Measurements from ENCODE around the gene SLC24A3.

The SLC24A3 gene

DNA sequence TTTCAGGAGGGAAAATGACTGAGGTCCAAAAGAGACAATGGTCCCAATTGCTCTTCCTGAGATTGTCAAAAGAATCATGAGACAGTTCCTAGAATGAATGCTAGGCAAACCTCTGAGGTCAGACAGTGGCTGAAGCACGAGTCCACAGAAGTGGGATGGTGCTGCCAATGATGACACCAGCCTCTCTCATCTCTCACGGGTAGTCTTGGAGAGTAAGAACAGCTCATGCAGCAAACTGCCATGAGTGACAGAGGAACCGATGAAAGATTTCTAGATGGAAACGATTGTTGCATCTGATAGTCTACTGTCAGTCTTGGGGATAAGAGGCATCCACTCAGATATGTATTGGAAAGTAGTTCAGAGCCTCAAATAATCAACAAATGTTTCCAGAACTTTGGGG is 188.7 kb downstream of the SLC24A3 start:
- no peak for DNase-seq

DNA sequence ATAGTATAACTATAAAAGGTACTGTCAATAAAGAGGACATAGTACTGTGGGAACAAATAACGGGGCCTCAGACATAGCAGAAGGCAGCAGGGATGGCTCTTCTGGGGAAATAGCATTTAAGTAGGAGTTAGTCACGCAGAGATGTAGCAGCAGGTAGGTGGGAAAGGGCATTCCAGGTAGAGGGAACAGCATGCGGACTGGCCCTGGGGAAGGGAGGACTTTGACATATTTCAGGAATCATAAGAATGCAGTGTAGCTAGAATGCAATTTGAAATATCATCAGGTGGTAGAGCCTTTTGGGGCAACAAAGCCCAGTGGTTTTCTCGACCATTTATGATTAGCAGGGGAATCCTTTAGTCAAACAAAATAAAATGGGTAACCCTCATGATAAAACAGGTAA is 191.1 kb downstream of the SLC24A3 start:
- DNase-seq, result no peak

DNA sequence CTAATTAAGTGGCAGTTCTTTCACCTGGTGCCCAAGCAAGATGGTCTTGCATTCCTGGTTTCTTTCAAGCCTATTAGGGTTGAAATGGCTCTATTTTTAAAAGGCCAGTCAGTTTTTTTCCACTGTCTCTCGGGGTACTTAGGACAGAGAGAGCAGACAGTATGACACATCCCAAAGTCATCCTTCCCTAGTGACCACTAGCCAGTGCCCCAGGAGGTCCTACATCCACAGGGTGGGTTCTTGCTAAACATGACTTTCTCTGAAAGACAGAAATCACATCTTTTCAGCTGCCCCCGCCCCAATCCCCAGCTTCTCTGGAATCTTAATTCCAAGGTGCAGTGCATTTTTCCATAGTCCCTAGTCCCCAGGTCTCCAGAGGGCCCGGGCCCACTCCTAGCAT is 192.4 kb downstream of the SLC24A3 start:
- DNase-seq, result no peak

DNA sequence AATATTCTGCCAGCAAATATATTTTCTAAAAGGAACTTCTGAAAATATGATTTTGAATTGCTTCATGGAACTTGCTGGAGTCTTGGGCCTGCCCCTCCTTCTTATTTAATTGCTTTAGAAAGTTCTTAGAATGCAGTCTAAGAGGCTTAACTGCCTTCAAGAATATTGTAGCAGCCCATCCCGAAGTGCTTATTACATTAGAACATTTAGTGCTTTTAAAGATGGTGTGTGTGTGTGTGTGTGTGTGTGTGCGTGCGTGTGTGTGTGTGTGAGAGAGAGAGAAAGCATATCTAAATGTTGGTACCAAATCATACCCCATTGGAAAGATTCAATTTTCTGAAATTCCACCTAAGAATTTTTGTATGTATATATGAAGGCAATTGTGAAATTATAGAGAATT is 193.5 kb downstream of the SLC24A3 start:
- no peak for DNase-seq

DNA sequence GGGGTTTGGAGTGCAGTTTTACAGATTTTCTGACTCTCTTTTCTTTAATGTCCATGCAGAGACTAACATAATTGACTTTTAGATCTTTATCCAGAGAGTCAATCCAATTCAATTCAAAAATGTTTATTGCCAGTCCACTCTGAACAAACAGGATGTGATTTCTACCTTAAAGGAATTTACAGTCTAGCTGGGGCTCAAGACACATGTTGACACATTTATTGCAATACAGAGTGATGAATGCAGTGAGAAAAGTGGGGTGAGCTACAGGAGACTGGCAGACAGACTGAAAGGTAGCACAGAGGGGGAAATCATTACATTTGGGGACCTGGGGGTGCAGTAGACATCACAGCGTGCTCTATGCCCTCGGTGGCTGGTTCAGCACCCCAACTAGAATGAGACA is 193.9 kb downstream of the SLC24A3 start:
- DNase-seq, result no peak

DNA sequence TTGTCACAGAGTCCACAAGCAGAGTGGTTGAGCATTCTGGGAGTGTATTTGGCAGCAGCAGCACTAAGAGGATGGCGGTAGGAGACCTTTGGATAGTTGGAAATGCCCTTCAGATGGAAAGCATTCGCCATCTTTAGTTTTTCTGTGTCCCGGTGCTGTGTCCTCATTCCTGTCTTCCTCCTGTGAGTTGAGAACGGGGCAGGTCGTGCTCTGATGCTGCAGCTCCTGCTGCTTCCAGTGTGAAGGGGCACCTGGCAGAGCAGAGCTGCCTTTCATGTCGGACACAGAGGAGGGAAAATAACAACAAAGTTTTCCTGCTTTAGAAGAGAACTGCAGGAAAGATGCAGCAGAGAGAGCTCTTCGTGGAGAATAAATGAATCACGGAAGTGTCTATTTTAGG is 194.8 kb downstream of the SLC24A3 start:
- DNase-seq, result no peak

DNA sequence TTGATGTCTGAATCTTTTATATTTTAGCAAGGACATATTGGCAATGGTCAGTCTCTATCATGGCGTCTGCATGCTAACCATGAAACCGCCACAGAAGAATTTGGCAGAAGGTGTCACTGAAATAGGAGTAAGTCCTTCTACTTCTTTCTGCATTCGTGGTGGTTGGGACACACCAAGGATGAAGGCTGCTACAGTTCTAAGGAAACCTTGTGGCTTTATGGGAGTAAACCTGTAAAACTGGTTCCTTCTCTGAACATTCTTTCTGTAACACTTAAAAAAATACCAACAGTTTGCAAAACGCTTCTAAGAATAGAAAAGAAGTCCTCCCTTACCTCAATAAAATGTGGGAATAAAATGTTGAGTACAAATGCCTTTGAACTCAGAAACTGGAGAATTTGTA is 195.3 kb downstream of the SLC24A3 start:
- no peak for DNase-seq

DNA sequence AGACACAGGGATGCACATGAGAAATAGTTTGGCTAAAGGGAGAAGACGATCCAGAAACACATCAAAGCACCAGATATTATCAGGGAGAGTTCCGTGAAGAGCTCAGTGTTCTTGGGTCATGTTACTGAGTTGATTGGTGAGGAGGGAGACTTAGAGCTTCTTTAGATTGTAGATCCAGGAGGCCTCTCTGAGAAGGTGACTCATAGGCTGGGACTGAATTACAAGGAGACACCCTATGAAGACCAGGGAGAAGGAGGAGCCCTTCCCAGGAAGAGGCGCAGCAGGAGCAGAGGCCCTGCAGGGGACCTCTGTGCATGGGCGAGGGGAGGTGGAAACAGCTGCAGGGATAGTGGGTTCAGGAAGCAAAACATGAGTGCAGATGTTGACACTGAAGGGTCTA is 196.5 kb downstream of the SLC24A3 start:
- no peak for DNase-seq

DNA sequence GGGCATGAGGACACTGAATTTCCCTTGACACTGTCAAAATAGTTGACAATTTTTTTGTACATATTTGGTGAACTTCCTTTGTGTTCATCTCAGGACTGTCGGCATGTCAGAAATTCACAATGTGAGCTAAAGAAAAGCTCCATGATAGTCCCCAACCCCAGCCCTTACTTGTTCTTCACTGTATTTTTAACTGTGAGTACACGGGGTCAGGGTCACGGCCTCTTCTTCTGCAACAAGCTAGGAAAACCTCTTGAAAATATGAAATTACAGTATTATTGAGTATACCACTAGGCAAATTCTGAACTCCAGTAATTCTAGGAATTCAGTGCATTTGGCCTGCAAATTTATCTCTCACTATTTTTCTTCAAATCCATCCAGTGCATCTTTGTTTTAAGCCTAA is 199.4 kb downstream of the SLC24A3 start:
- no peak for DNase-seq

DNA sequence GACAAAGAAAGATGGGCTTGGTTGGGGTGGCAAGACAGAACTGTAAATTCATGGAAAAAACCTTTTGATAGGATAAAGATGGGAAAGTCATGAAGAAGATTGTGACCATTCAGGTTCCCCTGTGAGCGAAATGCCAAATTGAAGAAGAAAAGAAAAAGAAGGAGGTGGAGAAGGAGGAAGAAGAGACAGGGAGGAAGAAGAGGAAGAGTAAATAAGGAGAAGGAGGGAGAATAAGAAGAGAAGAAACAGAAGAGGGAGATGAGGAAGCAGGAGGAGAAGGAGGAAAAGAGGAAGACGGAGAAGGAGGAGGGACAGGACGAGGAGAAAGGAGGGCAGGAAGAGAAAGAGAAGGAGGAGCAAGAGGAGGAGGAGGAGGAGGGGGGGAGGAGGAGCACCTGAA is 199.8 kb downstream of the SLC24A3 start:
- DNase-seq, result no peak

DNA sequence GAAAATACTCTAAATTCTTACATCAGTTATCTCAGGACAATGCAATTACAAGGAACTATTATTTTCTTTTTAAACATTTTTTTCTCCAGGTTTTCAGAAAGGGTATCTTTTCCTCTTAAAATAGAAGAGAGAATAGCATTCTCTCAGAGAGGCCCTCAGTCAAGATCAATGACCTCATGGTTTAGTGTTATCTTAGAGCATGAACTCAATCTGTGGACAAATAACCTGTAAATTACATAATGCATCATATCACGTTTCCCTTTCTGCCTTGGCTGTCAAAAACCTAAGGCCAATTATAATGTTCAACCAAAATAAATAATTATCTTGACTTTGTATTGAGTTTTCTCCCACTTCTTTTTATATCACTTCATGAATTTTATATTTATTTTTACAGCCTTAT is 202.2 kb downstream of the SLC24A3 start:
- DNase-seq, result no peak

DNA sequence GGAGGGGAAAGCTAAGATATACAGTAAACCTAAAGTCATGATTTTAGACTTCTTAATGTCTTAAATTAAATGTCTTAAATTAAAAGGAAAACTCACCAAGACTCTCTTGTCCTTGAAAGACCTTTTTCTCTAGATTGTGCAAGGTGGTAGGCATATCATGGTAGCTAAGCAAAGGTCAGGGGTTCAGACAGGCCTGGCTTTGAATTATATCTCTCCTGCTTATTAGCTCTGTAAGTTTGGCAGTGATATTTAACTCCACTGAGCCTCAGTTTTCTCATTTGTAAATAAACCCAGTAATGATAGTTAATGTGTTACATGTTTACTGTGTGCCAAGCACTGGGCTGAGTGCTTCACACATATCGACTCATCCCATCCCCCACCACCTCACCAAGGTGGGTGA is 203.3 kb downstream of the SLC24A3 start:
- no peak for DNase-seq

DNA sequence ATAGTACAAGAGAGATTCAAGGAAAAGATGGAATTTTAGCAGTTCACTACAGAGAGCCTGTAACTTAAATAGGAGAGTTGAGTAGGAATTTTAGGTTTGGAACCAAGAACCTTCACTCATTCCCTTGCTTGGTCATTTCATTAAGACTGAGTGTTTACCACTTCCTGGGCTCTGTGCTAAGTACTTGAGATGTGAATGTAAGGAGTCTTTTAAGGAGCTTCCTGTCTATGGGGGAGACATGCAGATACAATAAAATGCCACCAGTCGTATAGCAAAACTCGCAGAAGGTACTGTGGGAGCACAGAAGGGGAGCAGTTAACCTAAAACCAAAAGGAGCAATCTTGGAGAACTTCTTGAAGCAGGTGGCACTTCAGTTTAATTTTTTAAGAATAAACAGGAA is 204.2 kb downstream of the SLC24A3 start:
- no peak for DNase-seq

DNA sequence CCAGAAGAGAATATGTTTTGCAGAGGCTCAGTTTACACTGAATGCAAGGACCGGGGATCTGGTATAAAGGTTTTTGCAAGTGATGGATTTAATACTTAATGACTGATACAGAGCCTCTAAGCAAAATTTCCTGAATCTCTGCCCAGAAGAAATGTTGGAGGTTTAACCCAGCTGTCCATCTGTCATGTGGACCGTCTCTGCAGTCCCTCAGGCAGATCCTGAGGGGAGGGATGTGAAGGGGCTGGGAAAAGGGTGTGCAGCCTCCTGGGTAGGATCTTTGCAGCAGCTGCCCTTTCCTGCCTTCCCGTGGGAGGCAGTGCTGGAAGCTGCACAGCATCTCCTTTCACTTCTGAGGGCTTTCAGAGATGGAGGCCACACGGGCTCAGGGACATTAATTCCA is 207.0 kb downstream of the SLC24A3 start:
- DNase-seq, result no peak

DNA sequence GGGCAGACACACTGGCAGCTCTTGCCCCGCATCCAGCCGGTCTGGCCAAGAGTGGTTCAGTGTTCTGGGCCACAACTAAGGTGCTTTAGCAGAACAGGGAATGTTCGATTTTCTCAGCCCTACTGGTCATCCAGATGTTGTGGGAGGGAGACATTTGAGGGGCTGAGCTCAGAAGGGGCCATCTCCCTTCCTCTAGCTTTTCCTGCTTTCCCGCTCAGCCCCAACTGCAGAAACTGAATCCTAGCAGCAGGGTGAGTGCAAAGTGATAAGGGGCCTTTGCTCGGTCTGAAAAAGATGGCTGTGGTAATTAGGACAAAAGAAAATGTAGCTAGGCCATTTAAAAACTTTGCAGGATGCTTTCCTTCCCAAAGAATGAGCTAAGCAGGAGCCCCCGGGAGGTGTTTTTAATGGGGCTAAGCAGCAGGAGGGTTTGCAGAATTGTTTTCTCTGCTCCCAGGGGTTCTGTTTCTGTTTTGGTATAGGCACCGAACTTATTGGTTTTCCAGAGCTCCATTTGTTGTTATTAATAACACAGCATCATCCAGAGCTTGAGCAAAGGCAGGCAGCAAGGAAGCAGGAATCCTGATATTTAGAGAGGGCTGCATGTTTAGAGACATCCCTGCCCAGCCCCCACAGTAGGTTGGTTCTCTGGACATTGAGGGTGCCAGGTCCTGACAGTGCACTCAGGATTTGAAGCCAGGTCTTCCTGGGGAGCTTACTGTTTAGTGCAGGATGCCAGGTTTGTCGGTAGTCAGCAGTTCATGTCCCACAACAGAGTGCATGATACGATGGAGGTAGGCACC is 210.9 kb downstream of the SLC24A3 start:
- DNase-seq, result no peak

DNA sequence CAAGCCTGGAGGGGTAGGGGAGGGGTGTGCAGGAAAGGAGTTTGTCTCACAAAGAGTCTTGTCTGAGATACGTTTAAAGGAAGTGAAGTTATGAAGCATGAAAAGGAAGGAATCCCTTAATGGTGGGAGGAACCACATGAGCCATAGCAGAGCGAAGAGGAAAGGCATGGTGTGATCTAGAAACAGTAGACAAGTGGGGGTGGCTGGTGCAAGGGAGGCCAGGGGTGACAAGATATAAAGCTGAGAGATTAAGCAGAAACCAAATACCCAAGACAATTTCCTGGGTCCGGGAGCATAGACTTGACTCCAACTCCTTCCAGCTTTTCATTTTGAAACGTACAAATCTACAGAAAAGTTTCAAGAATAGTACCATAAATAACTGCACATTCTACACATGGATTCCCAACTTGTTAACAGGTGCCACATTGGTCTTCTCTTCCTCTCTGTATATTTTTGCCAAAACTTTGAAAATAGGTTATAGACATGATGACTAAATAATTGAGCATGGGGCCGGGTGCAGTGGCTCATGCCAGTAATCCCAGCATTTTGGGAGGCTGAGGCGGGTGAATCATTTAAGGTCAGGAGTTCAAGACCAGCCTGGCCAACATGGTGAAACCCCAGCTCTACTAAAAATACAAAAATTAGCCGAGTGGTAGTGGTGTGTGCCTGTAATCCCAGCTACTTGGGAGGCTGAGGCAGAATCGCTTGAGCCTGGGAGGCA is 211.6 kb downstream of the SLC24A3 start:
- no peak for DNase-seq

DNA sequence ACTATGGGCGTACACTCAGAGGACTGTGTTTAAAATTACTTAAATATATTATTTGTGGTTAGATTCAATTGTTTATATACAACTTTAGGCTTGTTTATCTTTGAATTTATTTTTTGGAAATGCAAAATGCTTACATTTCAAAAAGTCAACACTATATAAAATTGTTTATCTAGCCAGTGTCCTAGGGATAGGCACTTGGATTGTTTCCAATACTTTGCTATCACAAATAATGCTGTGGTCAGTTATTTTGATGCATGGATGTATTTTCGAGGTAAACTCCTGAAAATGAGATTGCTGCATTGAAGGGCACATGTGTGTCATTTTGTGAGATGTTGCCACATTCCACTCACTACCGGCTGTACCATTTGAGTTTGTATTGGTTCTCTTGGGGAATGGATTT is 213.9 kb downstream of the SLC24A3 start:
- no peak for DNase-seq

DNA sequence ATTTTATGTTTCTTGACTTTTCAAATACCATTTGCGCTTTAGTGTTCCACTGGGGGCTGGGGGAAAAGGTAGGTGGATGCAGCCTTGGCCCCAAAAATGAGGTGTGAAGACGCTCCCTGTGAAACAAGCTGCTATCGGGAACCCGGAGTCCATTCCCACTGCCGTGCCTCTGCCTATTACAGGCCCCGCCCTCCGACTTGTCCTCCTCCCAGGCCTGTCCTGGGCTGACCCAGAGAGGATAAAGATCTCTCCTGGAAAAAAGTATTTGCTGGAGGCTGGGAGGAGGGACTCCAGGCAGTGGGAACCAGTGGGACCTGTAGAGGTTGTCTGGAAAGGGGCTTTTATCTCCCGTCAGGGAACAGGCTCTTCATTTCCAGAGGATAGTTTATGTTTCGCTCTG is 215.0 kb downstream of the SLC24A3 start:
- DNase-seq, result no peak

DNA sequence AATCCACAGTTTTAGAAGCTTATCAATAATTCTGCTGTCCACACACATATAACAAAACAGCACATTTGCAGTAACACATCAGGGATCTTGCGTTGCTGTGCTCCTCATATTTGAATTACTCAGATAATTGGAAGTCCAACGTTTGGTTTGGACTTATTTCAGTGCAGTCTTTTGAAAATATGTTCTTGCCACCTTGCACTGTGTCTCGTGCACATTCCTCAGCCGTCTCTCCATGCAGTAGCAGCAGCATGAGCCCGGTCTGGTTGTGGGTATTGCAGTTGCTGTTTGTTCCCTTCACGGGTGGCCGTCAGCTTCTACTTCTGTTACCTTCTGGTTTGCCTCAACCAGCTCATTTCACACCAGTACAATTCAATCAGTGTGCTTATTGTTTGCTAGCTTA is 215.5 kb downstream of the SLC24A3 start:
- DNase-seq, result no peak

DNA sequence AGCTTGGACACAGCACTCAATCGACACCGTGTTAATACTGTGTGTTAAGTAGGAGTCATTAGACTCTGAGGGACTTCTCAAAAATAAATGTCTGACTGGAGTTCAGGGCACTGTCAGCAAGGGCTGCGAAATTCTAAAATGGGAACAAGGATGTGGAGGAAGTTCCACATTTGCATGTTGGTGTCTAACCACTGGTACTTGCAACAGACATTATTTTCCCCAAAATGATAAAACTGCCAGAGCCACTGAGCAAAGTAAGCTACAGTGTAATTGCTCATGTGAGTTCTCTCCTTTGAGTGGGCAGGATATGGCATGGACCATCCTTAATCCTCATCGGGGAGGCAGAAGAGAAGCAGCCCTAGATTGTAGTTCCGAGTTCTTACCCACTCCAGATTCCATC is 215.9 kb downstream of the SLC24A3 start:
- DNase-seq, result no peak

DNA sequence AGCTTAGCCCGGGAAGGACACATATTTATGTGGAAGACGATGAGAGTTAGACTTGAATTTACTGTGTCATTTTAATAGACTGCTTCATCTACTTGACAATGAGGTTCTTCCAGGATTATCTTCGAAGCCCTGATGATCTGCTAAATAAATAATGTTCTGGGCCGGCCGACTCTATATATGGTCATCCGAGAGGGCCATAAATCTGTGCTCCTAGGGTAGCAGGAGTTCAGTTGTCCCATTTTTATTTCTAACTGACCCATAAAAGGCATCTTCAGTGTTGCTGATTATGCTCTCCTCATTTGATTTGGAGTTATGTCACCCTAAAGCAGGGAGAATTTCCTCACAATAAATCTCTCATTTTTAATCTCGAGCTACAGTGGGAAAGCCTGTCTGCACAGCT is 217.1 kb downstream of the SLC24A3 start:
- no peak for DNase-seq

DNA sequence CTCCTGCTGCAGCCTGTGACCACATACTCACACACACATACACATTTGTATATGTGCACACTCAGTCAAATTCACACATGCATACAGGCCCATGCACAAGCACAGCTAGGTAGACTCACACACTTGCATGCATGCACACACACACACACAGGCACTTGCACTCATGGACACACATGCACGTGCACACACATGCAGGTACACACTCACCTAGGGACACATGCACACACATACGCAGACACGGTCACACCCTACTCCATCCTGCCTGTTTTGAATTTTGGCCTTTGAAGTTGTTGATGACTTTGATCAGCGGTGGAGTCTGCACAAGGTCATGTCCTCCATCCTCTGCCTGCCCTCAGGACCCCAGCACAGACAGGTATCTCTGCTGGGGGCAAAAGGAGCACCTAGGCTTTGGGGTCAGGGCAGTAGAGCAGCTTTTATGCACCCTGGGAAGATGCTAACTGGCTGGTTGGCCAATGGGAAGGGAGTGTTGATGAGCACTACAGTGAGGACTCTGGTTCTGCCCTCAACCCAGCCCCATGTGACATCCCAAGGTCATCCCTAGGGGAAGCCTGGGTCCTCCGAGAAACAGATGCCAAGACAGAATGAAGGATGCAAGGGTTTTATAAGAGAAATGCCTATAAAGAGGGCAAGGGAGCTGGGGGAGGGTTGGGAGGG is 218.3 kb downstream of the SLC24A3 start:
- no peak for DNase-seq

DNA sequence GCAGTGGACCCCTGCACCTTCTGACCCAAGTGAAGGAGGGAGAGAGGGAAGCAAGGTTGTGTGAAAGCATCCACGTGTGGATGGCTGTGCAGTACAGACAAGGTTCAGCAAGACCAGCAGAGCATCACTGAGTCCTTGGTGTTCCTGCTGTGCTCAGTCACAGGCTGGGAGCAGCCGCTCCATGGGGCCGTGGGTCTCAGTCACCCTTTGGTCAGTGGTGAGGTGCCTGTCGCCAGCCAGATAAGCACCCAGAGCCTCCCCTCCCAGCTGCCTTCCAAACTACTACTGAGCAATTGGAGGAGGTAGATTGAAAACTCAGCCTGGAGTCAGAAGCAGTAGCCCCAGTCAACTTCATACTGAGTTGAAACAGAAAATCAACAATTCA is 218.9 kb downstream of the SLC24A3 start:
- DNase-seq, result no peak

DNA sequence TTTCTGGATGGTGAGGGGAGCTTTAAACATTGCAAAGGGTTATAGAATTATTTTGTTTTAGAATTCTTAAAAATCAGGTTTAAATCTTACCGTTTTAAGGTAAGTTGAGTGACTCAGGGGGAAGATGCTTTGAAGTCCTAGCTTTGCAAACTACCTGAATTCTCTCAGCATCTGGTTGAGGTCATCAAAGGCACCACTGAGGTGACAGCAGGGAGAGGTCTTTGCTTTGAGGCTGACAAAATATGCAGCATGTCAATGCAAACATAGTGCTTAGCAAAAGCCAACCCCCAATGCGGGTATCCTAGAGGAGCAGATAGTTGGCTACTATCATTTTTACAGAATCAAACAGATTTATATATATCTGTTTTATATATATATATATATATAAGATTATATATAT is 219.5 kb downstream of the SLC24A3 start:
- DNase-seq, result no peak
